ENCODE results near the gene BICC1. TPM values are rescaled to one million over a fixed set of nuclear protein-coding genes. Genes with fewer than 3 reads are reported as not detected.
A peak's percentile ranks its signal among the peaks of the same experiment; 100 is the strongest.

Gene BICC1
- total and polyA plus RNA-seq, 2 of the 4 experiments (the other 2 are of a cell fraction), result 5.7 to 42.5 TPM

DNA sequence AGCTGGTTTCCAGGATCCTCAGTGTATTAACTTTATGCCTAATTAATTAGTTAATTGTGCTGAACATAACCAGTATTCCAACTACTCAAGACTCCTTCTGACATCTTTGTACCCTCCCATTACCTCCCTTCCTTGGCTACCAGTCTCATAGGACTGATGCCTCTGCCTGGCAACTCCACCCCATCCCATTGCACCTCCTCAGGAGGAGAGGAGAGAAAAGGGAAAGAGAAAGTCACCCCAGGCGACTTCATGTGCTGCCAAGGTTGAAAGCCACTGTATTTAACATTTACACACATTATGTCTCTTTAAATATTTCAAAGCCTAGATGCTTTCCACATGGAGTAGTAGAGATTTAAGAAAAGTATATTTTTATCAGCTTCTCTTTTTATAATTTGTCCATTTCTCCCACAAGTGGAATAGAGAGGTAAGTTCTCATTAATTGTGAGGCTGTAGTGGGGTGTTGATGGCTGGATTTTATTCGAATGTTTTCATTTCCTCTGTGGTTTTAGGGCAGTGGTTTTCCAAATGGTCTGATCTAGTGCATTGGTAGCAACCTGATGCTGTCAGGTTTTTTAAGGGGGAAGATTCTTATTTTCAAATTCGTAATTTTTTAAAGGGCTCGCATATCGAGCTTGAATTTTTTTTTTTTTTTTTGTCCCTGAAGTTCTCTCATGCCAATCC lies 148.0 kb downstream of the BICC1 start:
- TF ChIP-seq RCOR1 (IDR thresholded peaks at IDR 0.05; ENCODE audit: insufficient replicate concordance, low read length), result no peak
- no peak for TF ChIP-seq SMC3 (IDR thresholded peaks at IDR 0.05; ENCODE audit: low read depth, low read length)
- no peak for TF ChIP-seq RFX5 (IDR thresholded peaks at IDR 0.05; ENCODE audit: low read depth, low read length)
- no peak for TF ChIP-seq CHD1 (IDR thresholded peaks at IDR 0.05; ENCODE audit: low read depth, low read length)
- no peak for TF ChIP-seq MAZ (IDR thresholded peaks at IDR 0.05; ENCODE audit: borderline replicate concordance, low read depth, low read length)
- TF ChIP-seq BHLHE40 (IDR thresholded peaks at IDR 0.05; ENCODE audit: low read depth, low read length), result no peak
- no peak for TF ChIP-seq FOS (IDR thresholded peaks at IDR 0.05; ENCODE audit: low read depth, low read length)
- TF ChIP-seq, protein P1, sequence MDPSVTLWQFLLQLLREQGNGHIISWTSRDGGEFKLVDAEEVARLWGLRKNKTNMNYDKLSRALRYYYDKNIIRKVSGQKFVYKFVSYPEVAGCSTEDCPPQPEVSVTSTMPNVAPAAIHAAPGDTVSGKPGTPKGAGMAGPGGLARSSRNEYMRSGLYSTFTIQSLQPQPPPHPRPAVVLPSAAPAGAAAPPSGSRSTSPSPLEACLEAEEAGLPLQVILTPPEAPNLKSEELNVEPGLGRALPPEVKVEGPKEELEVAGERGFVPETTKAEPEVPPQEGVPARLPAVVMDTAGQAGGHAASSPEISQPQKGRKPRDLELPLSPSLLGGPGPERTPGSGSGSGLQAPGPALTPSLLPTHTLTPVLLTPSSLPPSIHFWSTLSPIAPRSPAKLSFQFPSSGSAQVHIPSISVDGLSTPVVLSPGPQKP (IDR thresholded peaks at IDR 0.05; ENCODE audit: borderline replicate concordance, low read depth, low read length), result no peak
- no peak for TF ChIP-seq POLR2A (IDR thresholded peaks at IDR 0.05; ENCODE audit: low read depth, low read length)
- TF ChIP-seq MXI1 (IDR thresholded peaks at IDR 0.05; ENCODE audit: borderline replicate concordance, low read depth, low read length), result no peak
- no peak for TF ChIP-seq CEBPB (IDR thresholded peaks at IDR 0.05; ENCODE audit: low read depth, low read length)

More for the DNA sequence above, 148.0 kb downstream of the BICC1 start:
- H3K9me3 ChIP-seq (ENCODE audit: control insufficient read depth, insufficient read depth, low read length), result no peaks in the 10 kb centered on the region
- in situ Hi-C loops (cut with MboI; ENCODE audit: low sequenced_read_pairs) (no loop called here), intact Hi-C loops (cut with micrococcal nuclease) (no loop called here), dilution Hi-C loops (cut with HindIII; ENCODE audit: low sequenced_read_pairs, unreplicated experiment) (no loop called here)
- H4K20me1 ChIP-seq (ENCODE audit: insufficient read depth, low read length), result 0 out of 2 replicates have a peak, but pooled peaks cover 3% of the 10 kb centered on the region
- H4K5ac ChIP-seq (ENCODE audit: low read depth, low read length), result peak overlapping the region; percentile 88
- 0 out of 2 replicates have a peak, but pooled peaks cover 1% of the 10 kb centered on the region for H3K36me3 ChIP-seq (ENCODE audit: control insufficient read depth, insufficient read depth, low read length)
- H2AFZ ChIP-seq (replicated peaks; ENCODE audit: low read length, poor library complexity), result no peak overlapping the region
- peak overlapping the region; percentile 81 for H3K4me2 ChIP-seq (ENCODE audit: low read depth, low read length)
- H3K27ac ChIP-seq (ENCODE audit: insufficient read depth, low read length), result no peak overlapping the region
- peak overlapping the region; percentile 98 for H2BK20ac ChIP-seq (ENCODE audit: low read depth, low read length)
- H2AK5ac ChIP-seq (ENCODE audit: low read depth, low read length), result peak overlapping the region; percentile 98
- H3K4me1 ChIP-seq (ENCODE audit: control insufficient read depth, insufficient read depth, low read length), result peaks cover 10% of the 10 kb centered on the region
- peak overlapping the region; percentile 97 for H2BK120ac ChIP-seq (ENCODE audit: low read depth, low read length)
- H3K23ac ChIP-seq (ENCODE audit: low read depth, low read length), result peak overlapping the region; percentile 64; the same call in 1 of the 2 replicates
- H3K4me3 ChIP-seq (ENCODE audit: insufficient read depth, low read depth, low read length), result no peak overlapping the region
- ATAC-seq (ENCODE audit: low read depth), result peak; percentile 16; the same call in 1 of the 2 replicates
- H3K4ac ChIP-seq (ENCODE audit: low read depth, low read length), result peak overlapping the region; percentile 97
- H4K8ac ChIP-seq (ENCODE audit: low read depth in 2 of 2, low read length in 2 of 2), result peak overlapping the region in 1 of 2 experiments; percentile 80; a peak in 2 of 4 replicates
- peak overlapping the region; percentile 97; the same call in 2 of the 3 replicates for H2BK15ac ChIP-seq (ENCODE audit: low read depth, low read length)
- H3K27me3 ChIP-seq (ENCODE audit: control insufficient read depth, insufficient read depth, low read length), result no peaks in the 10 kb centered on the region
- H3K9ac ChIP-seq (ENCODE audit: low read depth, low read length), result peak overlapping the region; percentile 28; the same call in 1 of the 2 replicates
- DNase-seq, result no peak
- H4K91ac ChIP-seq (ENCODE audit: insufficient read depth, low read depth, low read length), result peak overlapping the region; percentile 82
- H3K9me1 ChIP-seq (ENCODE audit: insufficient read depth, low read length), result peaks cover 13% of the 10 kb centered on the region
- peak overlapping the region; percentile 78 for H2AK9ac ChIP-seq (replicated peaks; ENCODE audit: low read depth, low read length, poor library complexity)
- ChIA-PET POLR2A (ENCODE audit: unreplicated experiment) (no interaction called here), CTCF (interaction anchor here (0.6 to 2.1 kb wide), 3 partner anchors 19 to 277 kb away, joined by 3 to 8 read pairs (median 8); no protein-coding TSS in a partner anchor)
- H3K79me1 ChIP-seq (ENCODE audit: low read depth in 1 of 2, low read length in 2 of 2), result peaks cover 16 to 50% of the 10 kb centered on the region in 2 experiments
- H3K18ac ChIP-seq (ENCODE audit: low read depth, low read length), result peak overlapping the region; percentile 48; the same call in 1 of the 2 replicates
- H3K56ac ChIP-seq (ENCODE audit: extremely low read depth, insufficient read depth, low read length), result no peak overlapping the region
- peak overlapping the region; percentile 82 for H2BK5ac ChIP-seq (ENCODE audit: low read depth, low read length, poor library complexity, severe bottlenecking)
- BruUV-seq (replicated peaks), result no TSS peak
- peak overlapping the region; percentile 96 for H3K14ac ChIP-seq (replicated peaks; ENCODE audit: low read depth, low read length)
- 20% methylated on average over 1 of the region's 5 CpGs; no CpG with 5 or more reads in 1 of the 2 experiments for WGBS, 2 experiments (ENCODE audit: extremely low coverage in 2 of 2, insufficient read length in 1 of 2)

All from IMR-90 (cell line).